WTC11 (cell line): Measurements from ENCODE around the gene TIMP2. TPM values are rescaled to one million over a fixed set of nuclear protein-coding genes. Genes with fewer than 3 reads are reported as not detected.

Experiments
- ATAC-seq: fragments of 200-7000 bp; cut with Tn5 transposase; 2 replicates; pipeline ENCODE4 v1.10.0; 2021; ENCODE audit warnings: mild to moderate bottlenecking, moderate library complexity
- CTCF ChIA-PET: fragments of 300-600 bp; sonication (Branson Sonifier 250); formaldehyde crosslinking; loops from one replicate; lab custom pipeline; 2021; ENCODE audit warnings: antibody characterized with exemption; lab: Charles Lee
- POLR2A ChIA-PET: fragments of 350-600 bp; sonication (Branson Sonifier 250); formaldehyde crosslinking; loops from one replicate; lab custom pipeline; 2021; ENCODE audit warnings: antibody characterized with exemption; lab: Charles Lee
- DNase-seq: peaks from one replicate; pipeline ENCODE4 v3.0.0; 2021; ENCODE audit warnings: low spot score
- H3K27ac Mint-ChIP-seq: 2 replicates; pipeline ENCODE4 v1.8.0; 2021; ENCODE audit warnings: mixed read lengths
- H3K27me3 Mint-ChIP-seq: 2 replicates; pipeline ENCODE4 v1.8.0; 2021; ENCODE audit warnings: low read depth, mild to moderate bottlenecking, moderate library complexity, mixed read lengths
- H3K36me3 Mint-ChIP-seq: 2 replicates; pipeline ENCODE4 v1.8.0; 2021; ENCODE audit warnings: mixed read lengths
- H3K4me1 Mint-ChIP-seq: 2 replicates; pipeline ENCODE4 v1.8.0; 2022; ENCODE audit warnings: mixed read lengths
- H3K4me3 Mint-ChIP-seq: 2 replicates; pipeline ENCODE4 v1.8.0; 2021; ENCODE audit warnings: mild to moderate bottlenecking, moderate library complexity, mixed read lengths
- H3K9me3 Mint-ChIP-seq: 2 replicates; pipeline ENCODE4 v1.8.0; 2021; ENCODE audit warnings: mixed read lengths
- ATF1 ChIP-seq: sonication (generic); formaldehyde crosslinking; IDR thresholded peaks from 2 replicates; pipeline ENCODE4 v1.8.1; 2023; ENCODE audit warnings: mild to moderate bottlenecking, moderate library complexity, missing genetic modification reagents
- ATF2 ChIP-seq: sonication (generic); formaldehyde crosslinking; IDR thresholded peaks from 2 replicates; pipeline ENCODE4 v1.8.1; 2022; ENCODE audit warnings: low read depth, missing genetic modification reagents, borderline replicate concordance
- CBFB ChIP-seq: sonication (generic); formaldehyde crosslinking; IDR thresholded peaks from 2 replicates; pipeline ENCODE4 v1.8.1; 2022; ENCODE audit warnings: mild to moderate bottlenecking, low read depth, missing genetic modification reagents
- ELF4 ChIP-seq: sonication (generic); formaldehyde crosslinking; IDR thresholded peaks from 2 replicates; pipeline ENCODE4 v1.8.1; 2022; ENCODE audit warnings: low read depth, mild to moderate bottlenecking, moderate library complexity, missing genetic modification reagents
- FOXJ3 ChIP-seq: sonication (generic); formaldehyde crosslinking; IDR thresholded peaks from 2 replicates; pipeline ENCODE4 v1.9.0; 2021; ENCODE audit warnings: missing genetic modification reagents, mild to moderate bottlenecking, borderline replicate concordance
- FOXP4 ChIP-seq: sonication (generic); formaldehyde crosslinking; IDR thresholded peaks from 2 replicates; pipeline ENCODE4 v1.8.0; 2022; ENCODE audit warnings: mild to moderate bottlenecking, missing genetic modification reagents
- GTF2I ChIP-seq: fragments of 250-450 bp; sonication (Bioruptor Pico); conservative IDR thresholded peaks from 2 replicates; pipeline ENCODE4 v1.4.0; 2021; ENCODE audit warnings: mild to moderate bottlenecking
- HMGXB4 ChIP-seq: sonication (generic); formaldehyde crosslinking; IDR thresholded peaks from 2 replicates; pipeline ENCODE4 v1.8.1; 2023; ENCODE audit warnings: mild to moderate bottlenecking, moderate library complexity, missing genetic modification reagents
- IRF2 ChIP-seq: sonication (generic); formaldehyde crosslinking; IDR thresholded peaks from 2 replicates; pipeline ENCODE4 v1.8.0; 2022; ENCODE audit warnings: low read depth, missing genetic modification reagents, borderline replicate concordance
- KAT7 ChIP-seq: sonication (generic); formaldehyde crosslinking; IDR thresholded peaks from 2 replicates; pipeline ENCODE4 v1.8.1; 2023; ENCODE audit warnings: missing genetic modification reagents, mild to moderate bottlenecking, borderline replicate concordance
- MYBL2 ChIP-seq: sonication (generic); formaldehyde crosslinking; IDR thresholded peaks from 2 replicates; pipeline ENCODE4 v1.8.1; 2023; ENCODE audit warnings: mild to moderate bottlenecking, moderate library complexity, missing genetic modification reagents
- NFATC4 ChIP-seq: fragments of 250-450 bp; sonication (Bioruptor Pico); IDR thresholded peaks from 2 replicates; pipeline ENCODE4 v1.9.0; 2021; ENCODE audit warnings: mild to moderate bottlenecking
- NFE2L1 ChIP-seq: sonication (generic); formaldehyde crosslinking; IDR thresholded peaks from 2 replicates; pipeline ENCODE4 v1.8.1; 2023; ENCODE audit warnings: missing genetic modification reagents
- NR3C1 ChIP-seq: sonication (generic); formaldehyde crosslinking; conservative IDR thresholded peaks from 2 replicates; pipeline ENCODE4 v1.8.1; 2023; ENCODE audit warnings: low read depth, mild to moderate bottlenecking, missing genetic modification reagents
- OVOL2 ChIP-seq: fragments of 250-450 bp; sonication (Bioruptor Pico); IDR thresholded peaks from 2 replicates; pipeline ENCODE4 v1.9.0; 2021; ENCODE audit warnings: mild to moderate bottlenecking, borderline replicate concordance
- PREB ChIP-seq: sonication (generic); formaldehyde crosslinking; IDR thresholded peaks from 2 replicates; pipeline ENCODE4 v1.8.1; 2022; ENCODE audit warnings: mild to moderate bottlenecking, missing genetic modification reagents, moderate library complexity, borderline replicate concordance
- RORB ChIP-seq: fragments of 250-450 bp; sonication (Bioruptor Pico); IDR thresholded peaks from 2 replicates; pipeline ENCODE4 v1.9.0; 2021; ENCODE audit warnings: mild to moderate bottlenecking
- SMAD3 ChIP-seq: sonication (generic); formaldehyde crosslinking; IDR thresholded peaks from 2 replicates; pipeline ENCODE4 v1.8.0; 2022; ENCODE audit warnings: missing genetic modification reagents, mild to moderate bottlenecking, borderline replicate concordance
- SOX15 ChIP-seq: fragments of 250-450 bp; sonication (Bioruptor Pico); IDR thresholded peaks from 2 replicates; pipeline ENCODE4 v1.9.0; 2021; ENCODE audit warnings: mild to moderate bottlenecking
- TP53 ChIP-seq: sonication (generic); formaldehyde crosslinking; IDR thresholded peaks from 2 replicates; pipeline ENCODE4 v1.8.1; 2023; ENCODE audit warnings: mild to moderate bottlenecking, missing genetic modification reagents
- ZBTB21 ChIP-seq: sonication (generic); formaldehyde crosslinking; IDR thresholded peaks from 2 replicates; pipeline ENCODE4 v1.8.1; 2023; ENCODE audit warnings: mild to moderate bottlenecking, missing genetic modification reagents, borderline replicate concordance
- ZNF232 ChIP-seq: sonication (generic); formaldehyde crosslinking; IDR thresholded peaks from 2 replicates; pipeline ENCODE4 v1.8.0; 2022; ENCODE audit warnings: mild to moderate bottlenecking, missing genetic modification reagents
- ZNF317 ChIP-seq: sonication (generic); formaldehyde crosslinking; IDR thresholded peaks from 2 replicates; pipeline ENCODE4 v1.8.1; 2023; ENCODE audit warnings: low read depth, mild to moderate bottlenecking, moderate library complexity, missing genetic modification reagents, borderline replicate concordance
- ZNF671 ChIP-seq: fragments of 250-450 bp; sonication (Bioruptor Pico); IDR thresholded peaks from 2 replicates; pipeline ENCODE4 v1.8.0; 2021; ENCODE audit warnings: mild to moderate bottlenecking
- total RNA-seq: library from RNA; stranded (reverse); gene quantifications from 3 replicates; pipeline ENCODE4 v1.2.3, GENCODE V29; 2021
- TF ChIP-seq, protein P1 (sequence below): sonication (generic); formaldehyde crosslinking; IDR thresholded peaks from 2 replicates; pipeline ENCODE4 v1.8.1; 2022; ENCODE audit warnings: low read depth, mild to moderate bottlenecking, moderate library complexity, missing genetic modification reagents, borderline replicate concordance
- TF ChIP-seq, protein P2 (sequence below): sonication (generic); formaldehyde crosslinking; IDR thresholded peaks from 2 replicates; pipeline ENCODE4 v1.8.1; 2023; ENCODE audit warnings: mild to moderate bottlenecking, missing genetic modification reagents

TIMP2 gene
- total RNA-seq, 1 experiment from 2014 or later: 37.1 TPM

DNA sequence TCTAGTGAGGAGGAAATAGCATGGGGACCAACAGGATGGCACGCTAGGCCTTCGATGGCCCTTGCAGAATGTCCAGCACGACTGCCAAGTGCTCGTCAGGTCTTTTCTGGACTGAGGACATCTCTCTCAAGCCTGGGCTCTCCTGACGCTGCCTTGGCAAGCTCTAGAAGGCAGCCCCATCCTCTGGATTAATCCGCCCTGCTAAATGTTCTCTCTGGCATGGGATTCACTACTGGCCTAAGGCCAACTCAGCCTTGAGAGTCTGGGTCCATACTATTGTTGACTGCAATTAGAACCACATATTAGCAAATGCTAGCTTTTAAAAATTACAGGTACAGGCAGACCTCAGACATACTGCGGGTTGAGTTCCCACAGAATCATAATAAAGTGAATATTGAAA is 19.6 kb downstream of the TIMP2 start:
- Mint-ChIP-seq H3K36me3 (no peaks in the 10 kb centered on the region), H3K4me1 (peaks cover 16% of the 10 kb centered on the region), H3K27ac (peak overlapping the region; percentile 65), H3K4me3 (no peak overlapping the region), H3K9me3 (no peaks in the 10 kb centered on the region), H3K27me3 (no peaks in the 10 kb centered on the region)
- TF ChIP-seq ELF4 (CRISPR knock-in tag): no peak
- TF ChIP-seq NFATC4 (CRISPR knock-in tag): no peak
- no peak for TF ChIP-seq HMGXB4 (CRISPR knock-in tag)
- TF ChIP-seq PREB (CRISPR knock-in tag): no peak
- no peak for TF ChIP-seq NR3C1
- TF ChIP-seq SOX15: no peak
- TF ChIP-seq ATF1 (CRISPR knock-in tag): no peak
- no peak for TF ChIP-seq GTF2I (CRISPR knock-in tag)
- no peak for TF ChIP-seq ZNF232
- no peak for TF ChIP-seq FOXP4
- TF ChIP-seq ZNF671: no peak
- TF ChIP-seq MYBL2 (CRISPR knock-in tag): no peak
- no peak for TF ChIP-seq TP53
- no peak for TF ChIP-seq ATF2 (CRISPR knock-in tag)
- no peak for TF ChIP-seq CBFB
- TF ChIP-seq NFE2L1 (CRISPR knock-in tag): no peak
- TF ChIP-seq, protein P1, sequence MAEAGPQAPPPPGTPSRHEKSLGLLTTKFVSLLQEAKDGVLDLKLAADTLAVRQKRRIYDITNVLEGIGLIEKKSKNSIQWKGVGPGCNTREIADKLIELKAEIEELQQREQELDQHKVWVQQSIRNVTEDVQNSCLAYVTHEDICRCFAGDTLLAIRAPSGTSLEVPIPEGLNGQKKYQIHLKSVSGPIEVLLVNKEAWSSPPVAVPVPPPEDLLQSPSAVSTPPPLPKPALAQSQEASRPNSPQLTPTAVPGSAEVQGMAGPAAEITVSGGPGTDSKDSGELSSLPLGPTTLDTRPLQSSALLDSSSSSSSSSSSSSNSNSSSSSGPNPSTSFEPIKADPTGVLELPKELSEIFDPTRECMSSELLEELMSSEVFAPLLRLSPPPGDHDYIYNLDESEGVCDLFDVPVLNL (CRISPR knock-in tag): no peak
- ATAC-seq: no peak
- ChIA-PET POLR2A (interaction anchor here (0.6 kb wide), 1 partner anchor 226 kb away, joined by 3 read pairs; no protein-coding TSS in a partner anchor), CTCF (no interaction called here)
- no peak for DNase-seq

- H3K4me3 Mint-ChIP-seq: no peak overlapping the region
- H3K36me3 Mint-ChIP-seq: no peaks in the 10 kb centered on the region
- H3K9me3 Mint-ChIP-seq: no peaks in the 10 kb centered on the region
- DNase-seq (no peak), ATAC-seq (no peak)
- CTCF ChIA-PET: interaction anchor here (0.8 to 1.2 kb wide), 2 partner anchors 11 to 52 kb away, joined by 3 to 7 read pairs; no protein-coding TSS in a partner anchor
- POLR2A ChIA-PET: interaction anchor here (0.6 kb wide), 1 partner anchor 225 kb away, joined by 3 read pairs; no protein-coding TSS in a partner anchor
- peaks cover 18% of the 10 kb centered on the region for H3K4me1 Mint-ChIP-seq
- no peak for TF ChIP-seq FOXJ3
- no peak for TF ChIP-seq SMAD3 (CRISPR knock-in tag)
- TF ChIP-seq OVOL2: no peak
- no peak for TF ChIP-seq ZBTB21
- no peak for TF ChIP-seq ZNF671
- TF ChIP-seq NR3C1: no peak
- no peak for TF ChIP-seq ZNF317
- TF ChIP-seq RORB (CRISPR knock-in tag): no peak
- TF ChIP-seq NFE2L1 (CRISPR knock-in tag): no peak
- TF ChIP-seq KAT7 (CRISPR knock-in tag): no peak
- TF ChIP-seq IRF2: no peak
- TF ChIP-seq, protein P2, sequence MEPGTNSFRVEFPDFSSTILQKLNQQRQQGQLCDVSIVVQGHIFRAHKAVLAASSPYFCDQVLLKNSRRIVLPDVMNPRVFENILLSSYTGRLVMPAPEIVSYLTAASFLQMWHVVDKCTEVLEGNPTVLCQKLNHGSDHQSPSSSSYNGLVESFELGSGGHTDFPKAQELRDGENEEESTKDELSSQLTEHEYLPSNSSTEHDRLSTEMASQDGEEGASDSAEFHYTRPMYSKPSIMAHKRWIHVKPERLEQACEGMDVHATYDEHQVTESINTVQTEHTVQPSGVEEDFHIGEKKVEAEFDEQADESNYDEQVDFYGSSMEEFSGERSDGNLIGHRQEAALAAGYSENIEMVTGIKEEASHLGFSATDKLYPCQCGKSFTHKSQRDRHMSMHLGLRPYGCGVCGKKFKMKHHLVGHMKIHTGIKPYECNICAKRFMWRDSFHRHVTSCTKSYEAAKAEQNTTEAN (CRISPR knock-in tag): no peak
- H3K27ac Mint-ChIP-seq: peak overlapping the region; percentile 65
- no peaks in the 10 kb centered on the region for H3K27me3 Mint-ChIP-seq
These were observed 20.1 kb downstream of the TIMP2 start for GRCh38 chr17:78905116-78905515.
